NOMO-1 treated with DMSO at 0.1 percent for 48 hours (cell line): ENCODE results near the gene DDX41.
"Not testable (repeated sequence)": the region's sequence is repeated elsewhere in the genome, so short reads cannot be mapped to it uniquely, and the experiment has no call there.

Experiments used
- DNase-seq: peaks from one replicate; lab custom pipeline; 2025; ENCODE audit not compliant: unreplicated experiment; lab: John Stamatoyannopoulos, UW

DDX41 gene

GRCh38 chr5:177516601-177517568, at the start of gene DDX41:
Gene DDX41, minus strand, starts transcription at chr5:177516961. Its CDS starts 16 bp downstream, at chr5:177516945.
- peak; percentile 99 for DNase-seq

GRCh38 chr5:177565046-177565445, 48.3 kb upstream of the DDX41 start:
- DNase-seq = no peak

- not testable (repeated sequence) for DNase-seq
Measured at GRCh38 chr5:177559446-177559941, 42.7 kb upstream of the DDX41 start.

- no peak for DNase-seq
Measured at GRCh38 chr5:177557796-177558195, 41.0 kb upstream of the DDX41 start.

GRCh38 chr5:177557041-177557647, 40.4 kb upstream of the DDX41 start:
- no peak for DNase-seq

- DNase-seq = no peak
Measured at GRCh38 chr5:177555665-177556064, 38.9 kb upstream of the DDX41 start.

GRCh38 chr5:177555228-177555627, 38.5 kb upstream of the DDX41 start:
- no peak for DNase-seq

- peak; percentile 90 for DNase-seq
Measured at GRCh38 chr5:177554474-177555111, 37.8 kb upstream of the DDX41 start, which contains the start of gene FAM193B. Gene FAM193B, minus strand, starts transcription at chr5:177554563. Its CDS starts 105 bp downstream, at chr5:177554458.

GRCh38 chr5:177553671-177554429, 37.1 kb upstream of the DDX41 start:
- no peak for DNase-seq

- DNase-seq = no peak
Measured at GRCh38 chr5:177552839-177553455, 36.2 kb upstream of the DDX41 start.

- DNase-seq = no peak
Measured at GRCh38 chr5:177550122-177550521, 33.4 kb upstream of the DDX41 start.

GRCh38 chr5:177548495-177548894, 31.7 kb upstream of the DDX41 start:
- DNase-seq = no peak

GRCh38 chr5:177547736-177548135, 31.0 kb upstream of the DDX41 start:
- no peak for DNase-seq

- DNase-seq = peak; percentile 75
Measured at GRCh38 chr5:177546258-177546741, 29.5 kb upstream of the DDX41 start.

- DNase-seq = peak; percentile 83
Measured at GRCh38 chr5:177545487-177546257, 28.9 kb upstream of the DDX41 start.

GRCh38 chr5:177542816-177543465, 26.2 kb upstream of the DDX41 start:
- DNase-seq = no peak

GRCh38 chr5:177540438-177540837, 23.7 kb upstream of the DDX41 start:
- peak; percentile 26 for DNase-seq

- DNase-seq = no peak
Measured at GRCh38 chr5:177539411-177539810, 22.6 kb upstream of the DDX41 start.

GRCh38 chr5:177538876-177539275, 22.1 kb upstream of the DDX41 start:
- DNase-seq = no peak
